GM18526 (cell line): ENCODE measurements around the gene PCDHGB1.
"Not testable (repeated sequence)": the region's sequence is repeated elsewhere in the genome, so short reads cannot be mapped to it uniquely, and the experiment has no call there.

Source experiments
- POLR2A ChIP-seq: IDR thresholded peaks from 3 replicates; pipeline ENCODE4 v1.6.1; 2011; ENCODE audit not compliant: insufficient read length; ENCODE audit errors: extremely low read depth

The PCDHGB1 gene

GRCh38 chr5:141393267-141393666 lies 43.4 kb downstream of the PCDHGB1 start:
- no peak for TF ChIP-seq POLR2A

- not testable (repeated sequence) for TF ChIP-seq POLR2A
These were observed 48.1 kb downstream of the PCDHGB1 start, which contains the start of gene PCDHGB5 for GRCh38 chr5:141397756-141398551. Gene PCDHGB5 (plus strand): TSS chr5:141397947. CDS start chr5:141398128, 181 bp downstream.

GRCh38 chr5:141398608-141399007 lies 48.7 kb downstream of the PCDHGB1 start:
- no peak for TF ChIP-seq POLR2A

GRCh38 chr5:141399555-141400258 lies 49.8 kb downstream of the PCDHGB1 start:
- no peak for TF ChIP-seq POLR2A
